Astrocyte of the cerebellum (primary cell): ENCODE results near the gene ZP3.
"Not testable (repeated sequence)": the region's sequence is repeated elsewhere in the genome, so short reads cannot be mapped to it uniquely, and the experiment has no call there.

Experiments used
- DNase-seq: peaks from one replicate; pipeline ENCODE4 v3.0.0-alpha.2; 2011; ENCODE audit warnings: low read depth
- H3K4me3 ChIP-seq: 2 replicates; pipeline ENCODE4 v1.5.1; 2011; ENCODE audit warnings: mild to moderate bottlenecking, low read depth, low read length, moderate library complexity
- in situ Hi-C: cut with HindIII; loops from 2 replicates; pipeline ENCODE4 v1.10.0; 2017; ENCODE audit warnings: low sequenced_read_pairs
- TF ChIP-seq, protein P1 (sequence below): IDR thresholded peaks from 2 replicates; pipeline ENCODE4 v1.5.1; 2012; ENCODE audit warnings: low read length, low read depth, moderate library complexity, mild to moderate bottlenecking; ENCODE audit errors: missing control alignments

ZP3 gene

DNA sequence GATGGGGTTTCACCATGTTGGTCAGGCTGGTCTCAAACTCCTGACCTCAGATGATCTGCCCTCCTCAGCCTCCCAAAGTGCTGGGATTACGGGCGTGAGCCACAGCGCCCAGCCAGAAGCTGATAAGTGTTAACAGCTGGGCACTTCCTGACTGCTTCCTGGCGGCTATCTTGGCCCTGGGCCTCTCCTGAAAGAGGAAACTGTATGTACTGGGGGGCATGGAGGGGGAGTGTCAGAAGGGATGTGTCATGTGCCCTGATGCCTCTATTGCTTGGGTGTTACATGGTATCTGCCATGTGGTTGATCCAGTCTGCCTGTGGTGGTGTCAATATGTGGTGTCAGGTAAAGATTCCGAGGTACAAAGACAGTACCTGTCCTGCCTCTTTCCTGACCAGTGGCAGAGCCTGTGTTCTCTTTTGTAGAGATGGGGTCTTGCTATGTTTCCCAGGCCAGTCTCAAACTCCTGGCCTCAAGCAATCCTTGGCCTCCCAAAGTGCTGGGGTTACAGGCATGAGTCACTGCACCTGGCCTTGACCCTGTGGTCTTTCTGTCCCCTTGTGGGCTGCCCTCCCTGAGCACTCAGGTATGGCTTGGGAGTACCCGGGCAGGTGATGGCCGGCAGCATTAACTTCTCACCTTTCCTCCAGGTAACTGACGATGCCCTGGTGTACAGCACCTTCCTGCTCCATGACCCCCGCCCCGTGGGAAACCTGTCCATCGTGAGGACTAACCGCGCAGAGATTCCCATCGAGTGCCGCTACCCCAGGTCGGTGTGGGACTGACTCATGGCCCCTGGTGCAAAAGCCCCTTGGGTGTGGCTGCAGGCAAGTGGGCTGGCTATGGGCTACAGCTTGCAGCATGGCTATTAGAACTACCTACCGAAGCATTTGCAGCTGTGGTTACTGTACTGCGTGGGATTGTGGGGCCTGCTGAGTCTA is 4.4 kb downstream of the ZP3 start:
- H3K4me3 ChIP-seq, result no peak overlapping the region
- in situ Hi-C loops, result no loop called here
- TF ChIP-seq, protein P1, sequence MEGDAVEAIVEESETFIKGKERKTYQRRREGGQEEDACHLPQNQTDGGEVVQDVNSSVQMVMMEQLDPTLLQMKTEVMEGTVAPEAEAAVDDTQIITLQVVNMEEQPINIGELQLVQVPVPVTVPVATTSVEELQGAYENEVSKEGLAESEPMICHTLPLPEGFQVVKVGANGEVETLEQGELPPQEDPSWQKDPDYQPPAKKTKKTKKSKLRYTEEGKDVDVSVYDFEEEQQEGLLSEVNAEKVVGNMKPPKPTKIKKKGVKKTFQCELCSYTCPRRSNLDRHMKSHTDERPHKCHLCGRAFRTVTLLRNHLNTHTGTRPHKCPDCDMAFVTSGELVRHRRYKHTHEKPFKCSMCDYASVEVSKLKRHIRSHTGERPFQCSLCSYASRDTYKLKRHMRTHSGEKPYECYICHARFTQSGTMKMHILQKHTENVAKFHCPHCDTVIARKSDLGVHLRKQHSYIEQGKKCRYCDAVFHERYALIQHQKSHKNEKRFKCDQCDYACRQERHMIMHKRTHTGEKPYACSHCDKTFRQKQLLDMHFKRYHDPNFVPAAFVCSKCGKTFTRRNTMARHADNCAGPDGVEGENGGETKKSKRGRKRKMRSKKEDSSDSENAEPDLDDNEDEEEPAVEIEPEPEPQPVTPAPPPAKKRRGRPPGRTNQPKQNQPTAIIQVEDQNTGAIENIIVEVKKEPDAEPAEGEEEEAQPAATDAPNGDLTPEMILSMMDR, result no peak
- DNase-seq, result no peak

DNA sequence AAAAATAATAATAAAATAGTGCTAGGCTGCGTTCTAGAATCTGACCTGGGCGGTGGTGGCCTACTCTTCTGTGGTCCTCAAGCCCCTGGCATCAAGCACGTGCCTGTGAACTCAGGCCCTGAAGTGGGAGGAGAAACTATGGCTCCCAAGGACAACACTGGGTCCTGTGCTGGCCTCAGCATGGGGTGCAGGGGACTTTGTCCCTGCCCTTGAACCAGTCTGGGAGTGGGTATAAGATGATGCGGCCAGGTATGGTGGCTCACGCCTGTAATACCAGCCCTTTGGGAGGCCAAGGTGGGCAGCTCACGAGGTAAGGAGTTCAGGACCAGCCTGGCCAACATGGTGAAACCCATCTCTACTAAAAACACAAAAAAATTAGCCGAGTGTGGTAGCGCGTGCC is 5.5 kb downstream of the ZP3 start:
- H3K4me3 ChIP-seq, result no peak overlapping the region
- DNase-seq, result no peak
- TF ChIP-seq, protein P1, result no peak
- in situ Hi-C loops, result no loop called here

DNA sequence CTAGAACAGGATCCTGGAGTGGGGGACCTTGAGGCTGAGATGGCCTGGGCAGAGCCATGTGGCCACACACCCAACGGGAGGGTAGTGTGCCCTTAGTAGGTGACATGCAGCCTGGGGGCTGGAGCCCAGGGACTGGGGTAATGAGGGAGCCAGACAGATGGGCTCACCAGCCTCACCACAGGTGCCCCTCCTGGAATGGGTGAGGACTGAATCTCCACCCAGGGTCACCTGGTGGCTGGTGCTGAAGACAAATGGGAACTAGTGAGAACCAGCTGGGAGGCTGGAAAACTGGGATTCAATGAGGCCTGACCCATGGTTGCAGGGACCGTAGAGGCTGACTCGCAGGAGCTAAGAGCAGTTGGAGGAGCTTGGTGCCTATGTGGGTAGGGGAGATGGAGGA is 6.1 kb downstream of the ZP3 start:
- TF ChIP-seq, protein P1, result no peak

GRCh38 chr7:76437873-76438272 is 13.1 kb downstream of the ZP3 start:
- TF ChIP-seq, protein P1, result peak; percentile 47
- peak; percentile 49 for DNase-seq
- in situ Hi-C loops, H3K4me3 ChIP-seq: not testable (repeated sequence)

More for the DNA sequence above, 6.1 kb downstream of the ZP3 start:
- in situ Hi-C loops, result no loop called here
- no peak for DNase-seq
- no peak overlapping the region for H3K4me3 ChIP-seq

DNA sequence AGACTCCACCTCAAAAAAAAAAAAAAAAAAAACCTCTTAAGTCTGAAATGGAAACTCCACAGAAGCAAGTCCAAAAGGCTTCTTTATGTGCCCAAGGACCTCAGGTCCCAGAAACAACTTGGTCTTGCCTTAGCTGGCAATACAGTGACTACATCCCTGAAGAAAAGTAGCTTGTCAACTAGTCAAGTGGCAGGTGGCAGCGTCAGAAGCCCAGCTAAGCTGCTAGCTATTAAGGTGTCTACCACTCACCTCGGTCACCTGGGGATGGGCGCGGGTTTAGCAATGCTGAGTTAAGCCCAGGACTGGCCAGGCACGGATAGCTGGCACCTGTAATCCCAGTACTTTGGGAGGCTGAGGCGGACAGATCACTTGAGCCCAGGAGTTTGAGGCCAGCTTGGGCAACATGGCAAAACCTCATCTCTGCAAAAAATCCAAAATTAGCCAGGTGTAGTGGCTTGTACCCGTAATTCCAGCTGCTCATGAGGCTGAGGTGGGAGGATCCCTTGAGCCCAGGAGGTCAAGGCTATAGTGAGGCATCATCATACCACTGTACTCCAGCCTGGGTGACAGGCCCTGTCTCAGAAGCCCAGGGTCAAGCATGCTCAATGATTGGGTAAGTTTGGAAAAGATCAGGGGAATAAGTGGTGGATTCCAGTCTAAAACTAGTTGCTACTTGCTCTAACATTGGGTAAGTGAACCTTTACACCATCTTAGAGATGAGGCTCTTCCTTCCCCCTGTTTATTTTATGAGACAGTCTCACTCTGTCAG is 14.6 kb downstream of the ZP3 start:
- in situ Hi-C loops, DNase-seq, H3K4me3 ChIP-seq: not testable (repeated sequence)

GRCh38 chr7:76440404-76440803 is 15.7 kb downstream of the ZP3 start:
- DNase-seq, in situ Hi-C loops, H3K4me3 ChIP-seq: not testable (repeated sequence)

GRCh38 chr7:76441792-76442191 is 17.0 kb downstream of the ZP3 start:
- DNase-seq, H3K4me3 ChIP-seq, in situ Hi-C loops: not testable (repeated sequence)

- DNase-seq, in situ Hi-C loops, H3K4me3 ChIP-seq: not testable (repeated sequence)
Measured at GRCh38 chr7:76442664-76443446, 18.1 kb downstream of the ZP3 start.

DNA sequence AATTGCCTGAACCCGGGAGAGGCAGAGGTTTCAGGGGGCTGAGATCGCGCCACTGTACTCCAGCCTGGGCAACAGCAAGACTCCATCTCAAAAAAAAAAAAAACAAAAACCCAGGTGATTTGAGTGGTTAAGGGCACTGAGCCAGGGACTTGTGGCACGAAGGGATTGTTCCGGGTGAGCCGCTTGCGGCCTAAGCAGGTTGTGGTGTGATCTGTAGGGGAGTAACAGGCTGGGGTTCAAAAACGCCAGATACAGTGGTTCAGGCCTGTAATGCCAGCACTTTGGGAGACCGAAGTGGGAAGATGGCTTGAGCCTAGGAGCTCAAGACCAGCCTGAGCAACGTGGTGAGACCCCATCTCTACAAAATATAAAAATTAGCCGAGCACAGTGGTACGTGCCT is 19.1 kb downstream of the ZP3 start:
- H3K4me3 ChIP-seq, in situ Hi-C loops, DNase-seq: not testable (repeated sequence)

- peak; percentile 54 for DNase-seq
- H3K4me3 ChIP-seq, in situ Hi-C loops: not testable (repeated sequence)
Measured at GRCh38 chr7:76445577-76446008, 20.8 kb downstream of the ZP3 start.

GRCh38 chr7:76457017-76457416 is 32.3 kb downstream of the ZP3 start:
- DNase-seq, H3K4me3 ChIP-seq, in situ Hi-C loops: not testable (repeated sequence)

- DNase-seq, in situ Hi-C loops: not testable (repeated sequence)
Measured at GRCh38 chr7:76458504-76458903, 33.8 kb downstream of the ZP3 start.

More at GRCh38 chr7:76458504-76458903, 33.8 kb downstream of the ZP3 start:
- not testable (repeated sequence) for H3K4me3 ChIP-seq
